Activated CD8-positive, alpha-beta T cell treated with anti-CD3 and anti-CD28 coated beads for 36 hours (primary cell): ENCODE data around the gene TEX36. TPM values are rescaled to one million over a fixed set of nuclear protein-coding genes. Genes with fewer than 3 reads are reported as not detected.

Source experiments
- ATAC-seq: fragments of 200-7000 bp; cut with Tn5 transposase; one replicate; pipeline ENCODE4 v1.10.0; 2021; ENCODE audit warnings: mild to moderate bottlenecking, moderate library complexity
- CTCF ChIA-PET: fragments of 350-600 bp; sonication (Branson Sonifier 250); formaldehyde crosslinking; loops from one replicate; lab custom pipeline; 2021; ENCODE audit warnings: antibody characterized with exemption; lab: Charles Lee
- POLR2A ChIA-PET: fragments of 350-600 bp; sonication (Branson Sonifier 250); formaldehyde crosslinking; loops from one replicate; lab custom pipeline; 2021; ENCODE audit warnings: antibody characterized with exemption; lab: Charles Lee
- DNase-seq: peaks from one replicate; pipeline ENCODE4 v3.0.0-alpha.2; 2020
- H3K27ac Mint-ChIP-seq: one replicate; pipeline ENCODE4 v1.8.0; 2021; ENCODE audit warnings: mild to moderate bottlenecking, mixed read lengths
- H3K27me3 Mint-ChIP-seq: one replicate; pipeline ENCODE4 v1.8.0; 2021; ENCODE audit warnings: mixed read lengths
- H3K36me3 Mint-ChIP-seq: one replicate; pipeline ENCODE4 v1.8.0; 2021; ENCODE audit warnings: low read depth, mixed read lengths
- H3K4me1 Mint-ChIP-seq: one replicate; pipeline ENCODE4 v1.8.0; 2021; ENCODE audit warnings: low read depth, mixed read lengths
- H3K4me3 Mint-ChIP-seq: one replicate; pipeline ENCODE4 v1.8.0; 2021; ENCODE audit warnings: mild to moderate bottlenecking, moderate library complexity, mixed read lengths
- H3K9me3 Mint-ChIP-seq: one replicate; pipeline ENCODE4 v1.8.0; 2021; ENCODE audit warnings: mixed read lengths
- CTCF ChIP-seq: fragments of 200-600 bp; IDR thresholded peaks from one replicate; pipeline ENCODE4 v1.8.0; 2022; ENCODE audit warnings: antibody characterized with exemption, mild to moderate bottlenecking
- intact Hi-C: fragments of 100-400 bp; cut with micrococcal nuclease; formaldehyde crosslinking; loops from one replicate; pipeline ENCODE4 v1.10.0; 2022
- total RNA-seq, 2 experiments: library from RNA; stranded (reverse); gene quantifications; one replicate each; pipeline ENCODE4 v1.2.3, GENCODE V29; 2021

TEX36 gene
- total RNA-seq = not detected

DNA sequence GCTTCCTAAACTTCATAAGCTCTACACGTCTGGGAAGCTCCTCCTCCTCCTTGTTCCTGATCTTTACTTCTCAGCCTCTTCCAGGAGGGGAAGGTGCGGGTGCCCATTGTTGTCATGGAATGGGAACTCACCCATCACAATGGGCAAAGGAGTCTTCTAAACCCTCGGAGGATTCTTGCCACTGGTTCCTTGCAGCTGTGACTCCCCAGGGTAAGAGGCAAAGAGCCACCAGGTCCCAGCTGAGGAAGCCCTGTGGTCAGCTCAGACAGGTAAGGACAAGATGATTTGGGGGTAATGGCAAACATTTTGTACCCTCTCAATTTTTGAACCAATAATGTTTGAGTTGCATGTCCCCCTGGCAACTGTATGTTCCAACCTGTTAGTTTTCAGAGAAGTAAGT lies at the start of gene TEX36:
TEX36 (minus strand) TSS at position 101 of the 400 bp plus-strand sequence. CDS start 174 bp downstream, outside the sequence.
- Mint-ChIP-seq H3K4me1 (no peaks in the 10 kb centered on the region), H3K27ac (no peak within 1 kb of the TSS), H3K27me3 (peaks cover 6% of the 10 kb centered on the region), H3K9me3 (peaks cover 1% of the 10 kb centered on the region), H3K36me3 (no peaks in the 10 kb centered on the region), H3K4me3 (no peak within 1 kb of the TSS)
- DNase-seq (no peak), ATAC-seq (no peak)
- ChIA-PET POLR2A (no interaction called here), CTCF (interaction anchor here (0.6 kb wide), 1 partner anchor 272 kb away, joined by 3 read pairs; no protein-coding TSS in a partner anchor)
- intact Hi-C loops = no loop called here
- TF ChIP-seq CTCF = no peak

- no peaks in the 10 kb centered on the region for H3K9me3 Mint-ChIP-seq
- peaks cover 54% of the 10 kb centered on the region for H3K36me3 Mint-ChIP-seq
- DNase-seq (no peak), ATAC-seq (no peak)
- TF ChIP-seq CTCF = no peak
- ChIA-PET CTCF (interaction anchor here (1.0 kb wide), 1 partner anchor 10 kb away, joined by 3 read pairs; no protein-coding TSS in a partner anchor), POLR2A (interaction anchor here (1.1 kb wide), 1 partner anchor 20 kb away, joined by 3 read pairs; no protein-coding TSS in a partner anchor)
- no peaks in the 10 kb centered on the region for H3K27me3 Mint-ChIP-seq
- intact Hi-C loops = no loop called here
- peaks cover 6% of the 10 kb centered on the region for H3K4me1 Mint-ChIP-seq
- no peak overlapping the region for H3K4me3 Mint-ChIP-seq
- H3K27ac Mint-ChIP-seq = no peak overlapping the region
Observed at GRCh38 chr10:125727436-125727835, 44.5 kb upstream of the TEX36 start.

GRCh38 chr10:125726914-125727313 lies 44.0 kb upstream of the TEX36 start:
- ATAC-seq (no peak), DNase-seq (no peak)
- Mint-ChIP-seq H3K36me3 (peaks cover 53% of the 10 kb centered on the region), H3K27ac (no peak overlapping the region), H3K4me1 (peaks cover 9% of the 10 kb centered on the region), H3K4me3 (no peak overlapping the region), H3K27me3 (no peaks in the 10 kb centered on the region), H3K9me3 (no peaks in the 10 kb centered on the region)
- ChIA-PET POLR2A (interaction anchor here (1.1 kb wide), 1 partner anchor 20 kb away, joined by 3 read pairs; no protein-coding TSS in a partner anchor), CTCF (interaction anchor here (1.0 kb wide), 1 partner anchor 11 kb away, joined by 3 read pairs; no protein-coding TSS in a partner anchor)
- intact Hi-C loops = no loop called here
- no peak for TF ChIP-seq CTCF

DNA sequence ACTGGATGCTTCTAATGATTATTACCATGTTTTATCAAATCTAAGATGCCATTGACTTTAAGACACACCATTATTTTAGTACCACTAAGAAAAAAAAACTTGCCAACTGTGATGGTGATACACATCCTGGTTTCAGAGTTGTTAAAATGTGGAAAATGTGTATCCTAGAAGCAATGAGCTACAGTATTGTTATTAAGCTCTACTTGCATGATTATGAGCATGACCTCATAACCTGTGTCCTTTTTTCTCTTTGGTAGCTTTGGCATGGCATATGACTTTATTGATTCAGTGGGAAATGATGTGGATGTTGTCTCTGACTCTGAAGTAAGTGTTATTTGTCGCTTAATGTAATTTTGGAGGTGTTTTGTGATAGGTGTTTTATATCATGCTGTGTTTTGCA lies 39.8 kb upstream of the TEX36 start:
- Mint-ChIP-seq H3K4me3 (no peak overlapping the region), H3K9me3 (no peaks in the 10 kb centered on the region), H3K4me1 (peaks cover 21% of the 10 kb centered on the region), H3K27me3 (no peaks in the 10 kb centered on the region), H3K36me3 (peaks cover 42% of the 10 kb centered on the region), H3K27ac (peak overlapping the region; percentile 56)
- intact Hi-C loops = no loop called here
- ATAC-seq (no peak), DNase-seq (no peak)
- no peak for TF ChIP-seq CTCF
- ChIA-PET POLR2A (no interaction called here), CTCF (interaction anchor here (0.7 kb wide), 1 partner anchor 111 kb away, joined by 4 read pairs; no protein-coding TSS in a partner anchor)

DNA sequence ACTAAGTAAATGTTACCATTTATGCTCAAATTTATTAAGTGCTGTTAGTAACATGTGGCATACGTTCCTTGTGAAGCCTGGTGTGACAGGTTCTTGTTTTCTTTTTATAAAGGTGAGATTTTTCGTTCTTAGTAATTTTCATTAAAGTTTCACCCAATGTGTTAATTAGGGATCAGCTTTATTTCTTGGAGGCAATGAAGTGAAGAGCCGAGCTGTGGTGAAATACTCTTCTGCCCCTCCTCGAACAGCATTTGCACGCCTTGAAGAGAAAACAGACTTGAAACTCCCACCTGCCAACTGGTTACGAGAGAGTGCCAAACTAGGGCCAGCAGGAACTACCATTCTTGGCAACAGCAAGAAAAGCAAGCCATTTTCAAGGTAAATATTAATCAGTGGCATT lies 38.1 kb upstream of the TEX36 start:
- ChIA-PET CTCF (no interaction called here), POLR2A (interaction anchor here (1.1 kb wide), 1 partner anchor 9 kb away, joined by 5 read pairs; no protein-coding TSS in a partner anchor)
- ATAC-seq (no peak), DNase-seq (no peak)
- intact Hi-C loops = no loop called here
- peak overlapping the region; percentile 34 for H3K27ac Mint-ChIP-seq
- H3K36me3 Mint-ChIP-seq = peaks cover 39% of the 10 kb centered on the region
- no peaks in the 10 kb centered on the region for H3K27me3 Mint-ChIP-seq
- peaks cover 21% of the 10 kb centered on the region for H3K4me1 Mint-ChIP-seq
- H3K4me3 Mint-ChIP-seq = peak overlapping the region; percentile 97
- H3K9me3 Mint-ChIP-seq = no peaks in the 10 kb centered on the region
- no peak for TF ChIP-seq CTCF
